ENCODE results near the gene WDR88. TPM values are rescaled to one million over a fixed set of nuclear protein-coding genes. Genes with fewer than 3 reads are reported as not detected.

Gene WDR88
- total RNA-seq, 1 donor from 2014 or later: not detected

- H3K4me3 ChIP-seq (ENCODE audit: low read depth, low read length): no peak overlapping the region
- peak; percentile 7 for FAIRE-seq
- DNase-seq (ENCODE audit: low read depth): no peak
- TF ChIP-seq CTCF (IDR thresholded peaks at IDR 0.05; ENCODE audit: insufficient read depth, low read length, severe bottlenecking): no peak
- H3K36me3 ChIP-seq (ENCODE audit: control insufficient read depth, insufficient read depth, low read length): peaks cover 18% of the 10 kb centered on the region
- H3K27me3 ChIP-seq (ENCODE audit: control insufficient read depth, insufficient read depth, low read length): no peaks in the 10 kb centered on the region
Measured at GRCh38 chr19:33093420-33094210, 38.3 kb upstream of the WDR88 start.

GRCh38 chr19:33094436-33095067 lies 37.4 kb upstream of the WDR88 start:
- FAIRE-seq: peak; percentile 70
- no peaks in the 10 kb centered on the region for H3K27me3 ChIP-seq (ENCODE audit: control insufficient read depth, insufficient read depth, low read length)
- peak; percentile 56 for DNase-seq (ENCODE audit: low read depth)
- peaks cover 16% of the 10 kb centered on the region for H3K36me3 ChIP-seq (ENCODE audit: control insufficient read depth, insufficient read depth, low read length)
- no peak overlapping the region for H3K4me3 ChIP-seq (ENCODE audit: low read depth, low read length)
- no peak for TF ChIP-seq CTCF (IDR thresholded peaks at IDR 0.05; ENCODE audit: insufficient read depth, low read length, severe bottlenecking)

GRCh38 chr19:33096005-33096404 lies 35.9 kb upstream of the WDR88 start:
- peaks cover 12% of the 10 kb centered on the region for H3K36me3 ChIP-seq (ENCODE audit: control insufficient read depth, insufficient read depth, low read length)
- no peak for FAIRE-seq

GRCh38 chr19:33098055-33098534 lies 33.8 kb upstream of the WDR88 start:
- no peak for TF ChIP-seq CTCF (IDR thresholded peaks at IDR 0.05; ENCODE audit: insufficient read depth, low read length, severe bottlenecking)
- peak; percentile 32 for FAIRE-seq
- peaks cover 12% of the 10 kb centered on the region for H3K36me3 ChIP-seq (ENCODE audit: control insufficient read depth, insufficient read depth, low read length)
- peak; percentile 88 for DNase-seq (ENCODE audit: low read depth)
- H3K27me3 ChIP-seq (ENCODE audit: control insufficient read depth, insufficient read depth, low read length): no peaks in the 10 kb centered on the region
- H3K4me3 ChIP-seq (ENCODE audit: low read depth, low read length): no peak overlapping the region

More at GRCh38 chr19:33096005-33096404, 35.9 kb upstream of the WDR88 start:
- Histone ChIP-seq H3K27me3 (ENCODE audit: control insufficient read depth, insufficient read depth, low read length) (no peaks in the 10 kb centered on the region), H3K4me3 (ENCODE audit: low read depth, low read length) (no peak overlapping the region)
- TF ChIP-seq CTCF (IDR thresholded peaks at IDR 0.05; ENCODE audit: insufficient read depth, low read length, severe bottlenecking): no peak
- DNase-seq (ENCODE audit: low read depth): peak; percentile 87

GRCh38 chr19:33100894-33101644 lies 30.8 kb upstream of the WDR88 start:
- no peak for TF ChIP-seq CTCF (IDR thresholded peaks at IDR 0.05; ENCODE audit: insufficient read depth, low read length, severe bottlenecking)
- no peak for FAIRE-seq
- H3K4me3 ChIP-seq (ENCODE audit: low read depth, low read length): no peak overlapping the region
- no peaks in the 10 kb centered on the region for H3K27me3 ChIP-seq (ENCODE audit: control insufficient read depth, insufficient read depth, low read length)
- H3K36me3 ChIP-seq (ENCODE audit: control insufficient read depth, insufficient read depth, low read length): peaks cover 11% of the 10 kb centered on the region
- peak; percentile 86 for DNase-seq (ENCODE audit: low read depth)

All from bronchial epithelial cell (primary cell).